ENCODE data around the gene PITRM1. TPM values are rescaled to one million over a fixed set of nuclear protein-coding genes. Genes with fewer than 3 reads are reported as not detected.

Gene PITRM1
- total RNA-seq, 4 donors from 2014 or later: 45.5 to 62.8 (median 52.2) TPM

- TF ChIP-seq CTCF (IDR thresholded peaks at IDR 0.05) (no peak), POLR2A (IDR thresholded peaks at IDR 0.05) (no peak)
- intact Hi-C loops (cut with DNase I; ENCODE audit: low total_unique reads): no loop called here
- WGBS, 2 donors: 91 to 95% methylated on average over 11 to 19 of the region's 20 CpGs
- DNase-seq (ENCODE audit: low spot score in 2 of 2): no peak
- H3K4me3 ChIP-seq (ENCODE audit: low read depth, poor library complexity, severe bottlenecking): no peak overlapping the region
These were observed 67.4 kb downstream of the PITRM1 start for GRCh38 chr10:3105166-3105565.

- no peak overlapping the region for H3K4me3 ChIP-seq (ENCODE audit: low read depth, poor library complexity, severe bottlenecking)
- intact Hi-C loops (cut with DNase I; ENCODE audit: low total_unique reads): no loop called here
- no peak for TF ChIP-seq CTCF (IDR thresholded peaks at IDR 0.05)
- no peak for TF ChIP-seq POLR2A (IDR thresholded peaks at IDR 0.05)
- WGBS, 2 donors: 77 to 87% methylated on average over 27 to 28 of the region's 28 CpGs
- no peak for DNase-seq (ENCODE audit: low spot score in 2 of 2)
These were observed 68.2 kb downstream of the PITRM1 start for GRCh38 chr10:3104251-3104918.

GRCh38 chr10:3103646-3104045, 68.9 kb downstream of the PITRM1 start:
- no peak overlapping the region for H3K4me3 ChIP-seq (ENCODE audit: low read depth, poor library complexity, severe bottlenecking)
- 96 to 99% methylated on average over 30 of the region's 30 CpGs for WGBS, 2 donors
- intact Hi-C loops (cut with DNase I; ENCODE audit: low total_unique reads): no loop called here
- no peak for DNase-seq (ENCODE audit: low spot score in 2 of 2)
- no peak for TF ChIP-seq POLR2A (IDR thresholded peaks at IDR 0.05)

- TF ChIP-seq POLR2A (IDR thresholded peaks at IDR 0.05) (no peak), CTCF (IDR thresholded peaks at IDR 0.05) (no peak)
- DNase-seq (ENCODE audit: low spot score in 2 of 2): no peak
- intact Hi-C loops (cut with DNase I; ENCODE audit: low total_unique reads): no loop called here
- WGBS, 2 donors: 63 to 71% methylated on average over 19 of the region's 19 CpGs
- H3K4me3 ChIP-seq (ENCODE audit: low read depth, poor library complexity, severe bottlenecking): no peak overlapping the region
These were observed 69.7 kb downstream of the PITRM1 start for GRCh38 chr10:3102720-3103427.

GRCh38 chr10:3100856-3101640, 71.5 kb downstream of the PITRM1 start:
- TF ChIP-seq POLR2A (IDR thresholded peaks at IDR 0.05) (no peak), CTCF (IDR thresholded peaks at IDR 0.05) (no peak)
- intact Hi-C loops (cut with DNase I; ENCODE audit: low total_unique reads): no loop called here
- 96 to 98% methylated on average over 31 of the region's 31 CpGs for WGBS, 2 donors
- no peak for DNase-seq (ENCODE audit: low spot score in 2 of 2)
- no peak overlapping the region for H3K4me3 ChIP-seq (ENCODE audit: low read depth, poor library complexity, severe bottlenecking)

Data from lower leg skin (tissue), 4 donors.